Measurements from ENCODE around the gene LRRN1.

DNA sequence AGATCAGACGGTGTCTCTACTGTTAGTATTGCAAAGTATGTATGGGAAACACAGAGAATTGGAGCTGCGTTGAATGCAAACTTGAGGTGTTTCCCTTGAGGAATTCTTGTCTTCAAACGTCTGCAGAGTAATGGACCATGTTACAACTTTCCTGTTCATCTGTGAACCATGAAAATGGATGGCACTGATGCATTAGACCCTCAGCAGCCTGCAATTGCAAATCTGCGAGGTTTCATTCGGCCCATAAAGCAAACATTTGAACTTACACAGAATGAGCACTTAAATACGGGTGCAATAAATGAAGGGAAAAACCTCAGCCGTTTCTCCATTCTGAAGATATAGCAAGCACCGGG, 49.7 kb downstream of the LRRN1 start:
- TF ChIP-seq, protein P1, sequence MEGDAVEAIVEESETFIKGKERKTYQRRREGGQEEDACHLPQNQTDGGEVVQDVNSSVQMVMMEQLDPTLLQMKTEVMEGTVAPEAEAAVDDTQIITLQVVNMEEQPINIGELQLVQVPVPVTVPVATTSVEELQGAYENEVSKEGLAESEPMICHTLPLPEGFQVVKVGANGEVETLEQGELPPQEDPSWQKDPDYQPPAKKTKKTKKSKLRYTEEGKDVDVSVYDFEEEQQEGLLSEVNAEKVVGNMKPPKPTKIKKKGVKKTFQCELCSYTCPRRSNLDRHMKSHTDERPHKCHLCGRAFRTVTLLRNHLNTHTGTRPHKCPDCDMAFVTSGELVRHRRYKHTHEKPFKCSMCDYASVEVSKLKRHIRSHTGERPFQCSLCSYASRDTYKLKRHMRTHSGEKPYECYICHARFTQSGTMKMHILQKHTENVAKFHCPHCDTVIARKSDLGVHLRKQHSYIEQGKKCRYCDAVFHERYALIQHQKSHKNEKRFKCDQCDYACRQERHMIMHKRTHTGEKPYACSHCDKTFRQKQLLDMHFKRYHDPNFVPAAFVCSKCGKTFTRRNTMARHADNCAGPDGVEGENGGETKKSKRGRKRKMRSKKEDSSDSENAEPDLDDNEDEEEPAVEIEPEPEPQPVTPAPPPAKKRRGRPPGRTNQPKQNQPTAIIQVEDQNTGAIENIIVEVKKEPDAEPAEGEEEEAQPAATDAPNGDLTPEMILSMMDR (IDR thresholded peaks at IDR 0.05; ENCODE audit: insufficient read depth, low read length, poor library complexity, severe bottlenecking): no peak
- no peak for TF ChIP-seq EZH2phosphoT487 (conservative IDR thresholded peaks at IDR 0.05; ENCODE audit: low read length)
